ENCODE results near the gene ZFYVE1. TPM values are rescaled to one million over a fixed set of nuclear protein-coding genes. Genes with fewer than 3 reads are reported as not detected.
"Not testable (repeated sequence)": the region's sequence is repeated elsewhere in the genome, so short reads cannot be mapped to it uniquely, and the experiment has no call there.

ZFYVE1 gene
- total RNA-seq, 4 donors from 2014 or later, result 9.7 to 17.6 (median 14.0) TPM

DNA sequence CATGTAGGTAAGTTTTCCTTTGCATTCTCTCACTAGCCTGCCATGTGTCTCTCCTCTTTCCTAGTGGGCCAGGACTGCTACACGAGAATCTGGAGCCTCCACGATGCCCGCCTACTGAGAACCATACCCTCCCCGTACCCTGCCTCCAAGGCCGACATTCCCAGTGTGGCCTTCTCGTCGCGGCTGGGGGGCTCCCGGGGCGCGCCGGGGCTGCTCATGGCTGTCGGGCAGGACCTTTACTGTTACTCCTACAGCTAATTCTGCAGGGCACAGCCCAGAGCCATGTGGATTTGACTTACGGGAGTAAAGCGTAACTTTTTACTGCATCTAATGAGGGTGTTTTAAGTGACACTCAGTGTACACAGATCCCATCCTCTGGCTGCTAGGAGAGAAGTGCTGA lies 68.4 kb downstream of the ZFYVE1 start:
- Histone ChIP-seq H3K36me3 (peaks cover 6 to 80% (median 14%) of the 10 kb centered on the region in 3 donors), H3K9me3 (no peaks in the 10 kb centered on the region), H3K4me3 (no peak overlapping the region), H3K4me1 (no peaks in the 10 kb centered on the region), H3K27me3 (no peaks in the 10 kb centered on the region), H3K27ac (no peak overlapping the region)
- TF ChIP-seq, protein P1, sequence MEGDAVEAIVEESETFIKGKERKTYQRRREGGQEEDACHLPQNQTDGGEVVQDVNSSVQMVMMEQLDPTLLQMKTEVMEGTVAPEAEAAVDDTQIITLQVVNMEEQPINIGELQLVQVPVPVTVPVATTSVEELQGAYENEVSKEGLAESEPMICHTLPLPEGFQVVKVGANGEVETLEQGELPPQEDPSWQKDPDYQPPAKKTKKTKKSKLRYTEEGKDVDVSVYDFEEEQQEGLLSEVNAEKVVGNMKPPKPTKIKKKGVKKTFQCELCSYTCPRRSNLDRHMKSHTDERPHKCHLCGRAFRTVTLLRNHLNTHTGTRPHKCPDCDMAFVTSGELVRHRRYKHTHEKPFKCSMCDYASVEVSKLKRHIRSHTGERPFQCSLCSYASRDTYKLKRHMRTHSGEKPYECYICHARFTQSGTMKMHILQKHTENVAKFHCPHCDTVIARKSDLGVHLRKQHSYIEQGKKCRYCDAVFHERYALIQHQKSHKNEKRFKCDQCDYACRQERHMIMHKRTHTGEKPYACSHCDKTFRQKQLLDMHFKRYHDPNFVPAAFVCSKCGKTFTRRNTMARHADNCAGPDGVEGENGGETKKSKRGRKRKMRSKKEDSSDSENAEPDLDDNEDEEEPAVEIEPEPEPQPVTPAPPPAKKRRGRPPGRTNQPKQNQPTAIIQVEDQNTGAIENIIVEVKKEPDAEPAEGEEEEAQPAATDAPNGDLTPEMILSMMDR (IDR thresholded peaks at IDR 0.05), result no peak
- TF ChIP-seq POLR2A (IDR thresholded peaks at IDR 0.05), result no peak
- intact Hi-C loops (cut with DNase I), result no loop called here
- no peak for DNase-seq
- 94 to 100% methylated on average over 2 to 8 of the region's 15 CpGs for WGBS, 2 donors

DNA sequence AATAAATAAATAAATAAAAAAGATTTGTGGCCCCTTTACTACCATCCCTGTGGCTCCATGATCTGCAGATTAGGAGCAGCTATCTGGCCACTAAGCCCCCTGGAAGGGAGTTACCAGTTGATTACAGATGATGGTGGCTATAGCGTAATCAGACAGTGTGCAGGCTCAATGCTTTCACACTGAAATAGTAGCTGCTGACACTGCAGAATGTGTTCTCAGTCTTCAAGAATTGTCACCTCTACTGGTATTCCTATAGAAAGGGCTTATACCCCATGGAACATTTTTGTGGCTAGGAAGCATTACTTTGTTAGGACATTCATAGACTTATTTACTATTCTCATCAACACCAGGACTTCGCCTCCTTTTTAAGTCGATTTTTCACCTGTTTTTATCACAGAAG lies 69.7 kb downstream of the ZFYVE1 start:
- Histone ChIP-seq H3K4me1 (no peaks in the 10 kb centered on the region), H3K27me3 (no peaks in the 10 kb centered on the region), H3K36me3 (peaks cover 6 to 84% (median 15%) of the 10 kb centered on the region in 3 donors), H3K4me3 (no peak overlapping the region), H3K9me3 (no peaks in the 10 kb centered on the region), H3K27ac (no peak overlapping the region)
- no peak for TF ChIP-seq POLR2A (IDR thresholded peaks at IDR 0.05)
- TF ChIP-seq, protein P1 (IDR thresholded peaks at IDR 0.05), result no peak
- intact Hi-C loops (cut with DNase I), result no loop called here
- 87 to 88% methylated on average over 3 of the region's 3 CpGs for WGBS, 2 donors
- DNase-seq, result no peak

DNA sequence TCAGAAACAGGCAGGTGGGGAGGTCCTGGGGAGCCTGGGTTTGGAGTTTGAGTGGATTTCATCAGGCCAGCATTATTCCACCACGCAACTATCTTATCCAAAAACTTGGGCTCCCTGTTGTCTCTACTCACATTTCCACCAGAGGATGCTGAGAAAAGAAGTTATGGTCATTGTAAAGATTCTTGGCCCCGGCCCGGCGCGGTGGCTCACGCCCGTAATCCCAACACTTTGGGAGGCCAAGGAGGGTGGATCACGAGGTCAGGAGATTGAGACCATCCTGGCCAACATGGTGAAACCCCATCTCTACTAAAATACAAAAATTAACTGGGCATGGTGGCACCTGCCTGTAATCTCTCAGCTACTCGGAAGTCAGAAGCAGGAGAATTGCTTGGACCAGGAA lies 70.2 kb downstream of the ZFYVE1 start:
- H3K27ac ChIP-seq; intact Hi-C loops (cut with DNase I); H3K9me3 ChIP-seq; H3K4me1 ChIP-seq; DNase-seq; H3K4me3 ChIP-seq; H3K27me3 ChIP-seq: not testable (repeated sequence)
- H3K36me3 ChIP-seq, result peaks cover 6 to 88% (median 19%) of the 10 kb centered on the region in 3 donors
- WGBS, 2 donors, result 98 to 100% methylated on average over 2 to 9 of the region's 9 CpGs

DNA sequence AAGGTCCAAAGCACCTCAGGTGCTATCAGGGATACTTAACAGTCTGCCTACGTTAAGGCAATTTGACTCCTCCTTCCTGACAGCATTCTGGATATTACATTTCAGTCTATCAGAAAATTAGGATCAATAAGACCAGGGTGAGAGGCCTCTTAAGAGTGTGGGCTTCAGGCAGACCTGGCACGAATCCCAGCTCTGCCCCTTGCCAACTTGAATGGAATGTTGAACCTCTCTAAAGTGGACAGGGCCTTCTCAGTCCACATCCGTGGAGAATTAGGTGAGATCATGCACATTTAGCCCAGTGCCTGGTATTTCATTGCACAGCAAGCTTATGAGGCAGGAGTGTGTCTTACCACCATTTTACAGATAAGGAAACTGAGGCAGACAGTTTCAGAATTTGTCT lies 74.7 kb downstream of the ZFYVE1 start:
- TF ChIP-seq, protein P1 (IDR thresholded peaks at IDR 0.05), result no peak
- 67 to 83% methylated on average over 3 of the region's 3 CpGs for WGBS, 2 donors
- Histone ChIP-seq H3K27ac (no peak overlapping the region), H3K36me3 (peaks cover 0 to 69% (median 15%) of the 10 kb centered on the region in 3 donors), H3K9me3 (no peaks in the 10 kb centered on the region), H3K4me3 (no peak overlapping the region), H3K27me3 (no peaks in the 10 kb centered on the region), H3K4me1 (no peaks in the 10 kb centered on the region)
- intact Hi-C loops (cut with DNase I), result no loop called here
- DNase-seq, result no peak

DNA sequence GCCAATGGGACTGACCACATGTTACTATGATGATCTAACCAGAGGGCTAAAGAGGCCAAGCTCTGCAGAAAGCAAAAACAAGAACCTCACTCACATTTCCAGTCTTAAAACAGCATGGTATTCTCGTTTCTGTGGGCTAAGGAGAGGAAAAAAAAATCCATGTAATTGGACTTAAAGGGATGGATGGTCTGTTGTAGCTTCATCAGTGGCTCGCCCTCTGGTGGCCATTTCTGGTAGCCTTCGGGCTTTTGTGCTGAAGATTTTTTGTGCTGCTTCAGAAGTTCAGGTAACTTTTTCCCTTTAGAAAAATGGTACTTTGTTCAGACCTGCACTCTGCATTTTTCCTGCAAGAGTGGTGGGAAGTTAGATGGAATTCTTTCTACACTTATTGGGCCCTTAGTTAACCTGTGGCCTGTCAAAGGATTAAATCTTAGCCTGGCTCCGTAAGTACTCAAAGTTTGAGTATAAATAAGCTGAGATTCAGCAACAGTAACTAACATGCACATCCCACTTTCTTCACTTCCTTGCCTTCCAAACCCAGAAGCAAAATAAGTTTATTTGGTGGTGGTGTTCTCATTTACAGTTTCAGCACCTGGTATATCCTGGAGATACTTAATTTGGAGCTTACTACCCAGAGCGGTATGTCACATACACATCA lies 78.3 kb downstream of the ZFYVE1 start:
- DNase-seq, result no peak
- Histone ChIP-seq H3K36me3 (peaks cover 0 to 72% (median 8%) of the 10 kb centered on the region in 3 donors), H3K27ac (no peak overlapping the region), H3K27me3 (no peaks in the 10 kb centered on the region), H3K4me1 (no peaks in the 10 kb centered on the region), H3K9me3 (no peaks in the 10 kb centered on the region), H3K4me3 (no peak overlapping the region)
- TF ChIP-seq POLR2A (IDR thresholded peaks at IDR 0.05), result no peak
- TF ChIP-seq, protein P1 (IDR thresholded peaks at IDR 0.05), result peak; percentile 59 to 91 (median 75)
- intact Hi-C loops (cut with DNase I), result loop anchor here (5.0 kb wide), 1 partner anchor 431 kb away; no protein-coding TSS in a partner anchor
- WGBS, 2 donors, result 40% methylated on average over 5 of the region's 5 CpGs
